H1 (cell line): ENCODE data around the gene TRPM1. TPM values are rescaled to one million over a fixed set of nuclear protein-coding genes. Genes with fewer than 3 reads are reported as not detected.

Source experiments
- CTCF ChIA-PET: fragments of 300-600 bp; sonication (Branson Sonifier 250); formaldehyde crosslinking; loops from one replicate; lab custom pipeline; 2021; ENCODE audit not compliant: partially characterized antibody; lab: Charles Lee
- POLR2A ChIA-PET: fragments of 300-600 bp; sonication (Branson Sonifier 250); formaldehyde crosslinking; loops from one replicate; lab custom pipeline; 2021; ENCODE audit warnings: inconsistent platforms; ENCODE audit not compliant: partially characterized antibody; lab: Charles Lee
- DNase-seq, 2 experiments: peaks; one replicate each; pipeline versions ENCODE4 v3.0.0 to v3.0.0-alpha.2; 2010 to 2022; ENCODE audit warnings: low spot score in 2 of 2, low read depth in 1 of 2, mixed read lengths in 1 of 2
- FAIRE-seq: peaks from 2 replicates; lab custom pipeline; 2011; peaks lifted over from hg19 to GRCh38; lab: Jason Lieb, UNC
- H2AFZ ChIP-seq: 2 replicates; pipeline ENCODE4 v1.8.1; 2012; ENCODE audit warnings: low read length, inconsistent platforms
- H2AK5ac ChIP-seq: 2 replicates; pipeline ENCODE4 v1.6.1; 2013; ENCODE audit warnings: low read depth, low read length
- H2BK120ac ChIP-seq: replicated peaks from 2 replicates; pipeline ENCODE3; 2013; ENCODE audit warnings: low read depth, low read length, inconsistent platforms
- H2BK12ac ChIP-seq: 2 replicates; pipeline ENCODE4 v1.6.1; 2013; ENCODE audit warnings: low read depth, low read length
- H2BK15ac ChIP-seq: 2 replicates; pipeline ENCODE4 v1.6.1; 2013; ENCODE audit warnings: low read length
- H2BK20ac ChIP-seq: 2 replicates; pipeline ENCODE4 v1.6.1; 2013; ENCODE audit warnings: low read length
- H2BK5ac ChIP-seq: 2 replicates; pipeline ENCODE4 v1.6.1; 2013; ENCODE audit warnings: low read depth, low read length
- H3K14ac ChIP-seq: 2 replicates; pipeline ENCODE4 v1.6.1; 2013; ENCODE audit warnings: inconsistent platforms; ENCODE audit not compliant: insufficient read length
- H3K18ac ChIP-seq: 2 replicates; pipeline ENCODE4 v1.6.1; 2013; ENCODE audit warnings: low read length; ENCODE audit errors: extremely low read depth
- H3K23ac ChIP-seq: 2 replicates; pipeline ENCODE4 v1.6.1; 2013; ENCODE audit warnings: inconsistent platforms; ENCODE audit not compliant: insufficient read length
- H3K23me2 ChIP-seq: 2 replicates; pipeline ENCODE4 v1.6.1; 2013; ENCODE audit warnings: low read depth, low read length
- H3K27ac ChIP-seq: 2 replicates; pipeline ENCODE4 v1.6.1; 2011; ENCODE audit warnings: low read depth, low read length, inconsistent platforms
- H3K27me3 ChIP-seq, 4 experiments: replicated peaks in 1 of 4; 1 replicate in 1 of 4; 2 replicates in 3 of 4; pipeline versions ENCODE4 v1.6.1 to v1.8.1; 2011 to 2013; ENCODE audit warnings: low read length in 3 of 4, mild to moderate bottlenecking in 3 of 4, inconsistent platforms in 2 of 4, mixed read lengths in 2 of 4, moderate library complexity in 1 of 4; ENCODE audit not compliant: control insufficient read depth in 3 of 4, insufficient read depth in 3 of 4; ENCODE audit errors: extremely low read depth in 1 of 4
- H3K36me3 ChIP-seq, 4 experiments: 2 replicates each; pipeline versions ENCODE4 v1.6.1 to v1.8.1; 2011 to 2013; ENCODE audit warnings: mild to moderate bottlenecking in 4 of 4, low read length in 3 of 4, moderate library complexity in 2 of 4, control low read depth in 1 of 4, inconsistent platforms in 1 of 4; ENCODE audit not compliant: insufficient read depth in 4 of 4, control insufficient read depth in 2 of 4
- H3K4ac ChIP-seq: replicated peaks from 2 replicates; pipeline ENCODE3; 2013; ENCODE audit warnings: low read length, low read depth, mixed read lengths, inconsistent platforms; ENCODE audit not compliant: insufficient read length
- H3K4me1 ChIP-seq, 4 experiments: replicated peaks in 1 of 4; 1 replicate in 1 of 4; 2 replicates in 3 of 4; pipeline versions ENCODE4 v1.6.1 to v1.8.1; 2011 to 2013; ENCODE audit warnings: low read length in 3 of 4, inconsistent platforms in 2 of 4, mixed read lengths in 1 of 4; ENCODE audit not compliant: insufficient read depth in 4 of 4, control insufficient read depth in 3 of 4
- H3K4me2 ChIP-seq, 2 experiments: 2 replicates each; pipeline versions ENCODE4 v1.6.1 to v1.8.1; 2011 to 2013; ENCODE audit warnings: low read depth in 2 of 2, low read length in 2 of 2, control low read depth in 1 of 2, inconsistent platforms in 1 of 2, mild to moderate bottlenecking in 1 of 2; ENCODE audit not compliant: insufficient read depth in 1 of 2
- H3K4me3 ChIP-seq, 4 experiments: fragments of 200-600, 300-600 bp in 1 of 4; sonication (generic), shearing (Covaris generic), sonication (Bioruptor Twin) in 1 of 4; 2 replicates each; pipeline versions ENCODE4 v1.5.1 to v1.8.1; 2011 to 2016; ENCODE audit warnings: low read length in 4 of 4, low read depth in 3 of 4, control low read depth in 2 of 4, inconsistent platforms in 2 of 4, mild to moderate bottlenecking in 2 of 4, mixed read lengths in 1 of 4, moderate library complexity in 1 of 4; ENCODE audit not compliant: insufficient read depth in 2 of 4; ENCODE audit errors: extremely low read depth in 1 of 4
- H3K56ac ChIP-seq: replicated peaks from 2 replicates; pipeline ENCODE3; 2013; ENCODE audit warnings: low read depth, mild to moderate bottlenecking, mixed read lengths, low read length, inconsistent platforms; ENCODE audit not compliant: insufficient read length
- H3K79me1 ChIP-seq: 2 replicates; pipeline ENCODE4 v1.6.1; 2013; ENCODE audit warnings: low read depth, low read length, control low read depth
- H3K79me2 ChIP-seq, 2 experiments: 2 replicates each; pipeline versions ENCODE4 v1.6.1 to v1.8.1; 2012 to 2013; ENCODE audit warnings: low read length in 2 of 2, mild to moderate bottlenecking in 2 of 2, inconsistent platforms in 1 of 2; ENCODE audit not compliant: insufficient read depth in 2 of 2, control insufficient read depth in 1 of 2
- H3K9ac ChIP-seq, 4 experiments: replicated peaks in 1 of 4; 1 replicate in 1 of 4; 2 replicates in 3 of 4; pipeline versions ENCODE4 v1.6.1 to v1.8.1; 2011 to 2013; ENCODE audit warnings: low read depth in 3 of 4, low read length in 3 of 4, control low read depth in 2 of 4, mild to moderate bottlenecking in 2 of 4, moderate library complexity in 2 of 4, inconsistent platforms in 1 of 4; ENCODE audit errors: extremely low read depth in 1 of 4
- H3K9me3 ChIP-seq, 2 experiments: 2 replicates each; pipeline versions ENCODE4 v1.6.1 to v1.8.1; 2012 to 2013; ENCODE audit warnings: mild to moderate bottlenecking in 2 of 2, moderate library complexity in 2 of 2, control low read depth in 1 of 2, inconsistent platforms in 1 of 2, low read depth in 1 of 2, low read length in 1 of 2, mixed read lengths in 1 of 2; ENCODE audit not compliant: insufficient read depth in 2 of 2
- H4K20me1 ChIP-seq, 2 experiments: replicated peaks in 1 of 2; 2 replicates each; pipeline versions ENCODE3 to v1.8.1; 2011 to 2013; ENCODE audit warnings: inconsistent platforms in 2 of 2, low read length in 2 of 2, mild to moderate bottlenecking in 1 of 2; ENCODE audit not compliant: insufficient read depth in 2 of 2, control insufficient read depth in 1 of 2
- H4K5ac ChIP-seq: 2 replicates; pipeline ENCODE4 v1.6.1; 2013; ENCODE audit warnings: low read length, low read depth, mixed read lengths, inconsistent platforms; ENCODE audit not compliant: insufficient read length
- H4K8ac ChIP-seq: 2 replicates; pipeline ENCODE4 v1.8.0; 2013; ENCODE audit warnings: mild to moderate bottlenecking, moderate library complexity, low read length, inconsistent platforms; ENCODE audit not compliant: insufficient read depth; ENCODE audit errors: extremely low read depth
- H4K91ac ChIP-seq: replicated peaks from 2 replicates; pipeline ENCODE3; 2013; ENCODE audit warnings: low read length, mixed read lengths, inconsistent platforms; ENCODE audit not compliant: insufficient read length
- CBX5 ChIP-seq: fragments of 300-800, 300-1000 bp; sonication (generic); IDR thresholded peaks from 2 replicates; pipeline ENCODE4 v1.7.1; 2016; ENCODE audit warnings: antibody characterized with exemption, low read length, low read depth
- CHD1 ChIP-seq: IDR thresholded peaks from 2 replicates; pipeline ENCODE4 v1.6.1; 2012; ENCODE audit warnings: low read depth, low read length, improper control_type of control experiment
- CHD2 ChIP-seq: IDR thresholded peaks from 2 replicates; pipeline ENCODE4 v1.6.1; 2012; ENCODE audit warnings: low read length, improper control_type of control experiment
- EP300 ChIP-seq, 2 experiments: IDR thresholded peaks; 1 replicate in 1 of 2; 2 replicates in 1 of 2; pipeline ENCODE4 v1.6.1; 2011 to 2012; ENCODE audit warnings: low read depth in 2 of 2, low read length in 2 of 2, mild to moderate bottlenecking in 2 of 2, borderline replicate concordance in 1 of 2, inconsistent platforms in 1 of 2, moderate library complexity in 1 of 2
- NRF1 ChIP-seq: IDR thresholded peaks from 2 replicates; pipeline ENCODE4 v1.6.1; 2011; ENCODE audit warnings: mild to moderate bottlenecking, low read depth, low read length, improper control_type of control experiment
- POLR2AphosphoS5 ChIP-seq: IDR thresholded peaks from 2 replicates; pipeline ENCODE4 v1.6.1; 2011; ENCODE audit warnings: low read depth, low read length
- RBBP5 ChIP-seq: IDR thresholded peaks from 2 replicates; pipeline ENCODE4 v1.7.1; 2012; ENCODE audit warnings: low read depth, mild to moderate bottlenecking, inconsistent platforms, low read length, moderate library complexity, borderline replicate concordance
- SIRT6 ChIP-seq: IDR thresholded peaks from one replicate; pipeline ENCODE4 v1.7.1; 2012; ENCODE audit warnings: low read length, inconsistent platforms
- SP1 ChIP-seq: IDR thresholded peaks from 2 replicates; pipeline ENCODE4 v1.6.1; 2011; ENCODE audit warnings: low read depth, low read length
- SP2 ChIP-seq: IDR thresholded peaks from 2 replicates; pipeline ENCODE4 v1.6.1; 2012; ENCODE audit warnings: mild to moderate bottlenecking, low read length, inconsistent platforms
- SP4 ChIP-seq: IDR thresholded peaks from 2 replicates; pipeline ENCODE4 v1.6.1; 2012; ENCODE audit warnings: low read length, inconsistent platforms
- SUZ12 ChIP-seq: fragments of 200-600 bp; sonication (generic); IDR thresholded peaks from 2 replicates; pipeline ENCODE4 v1.6.1; 2012; ENCODE audit warnings: mild to moderate bottlenecking, inconsistent platforms, low read length, moderate library complexity, mixed read lengths
- TBP ChIP-seq: IDR thresholded peaks from 2 replicates; pipeline ENCODE4 v1.6.1; 2011; ENCODE audit warnings: low read depth, low read length, improper control_type of control experiment
- WGBS, 2 experiments: shearing (Covaris generic) in 1 of 2; methylation state at CpG; one replicate each; pipeline versions ENCODE4 v1.1.6 to v1.1.7; 2013 to 2015; ENCODE audit warnings: low lambda C conversion rate in 2 of 2, mixed read lengths in 2 of 2, inconsistent platforms in 1 of 2, low coverage in 1 of 2, missing lambda C conversion rate in 1 of 2; ENCODE audit not compliant: insufficient replicate concordance in 2 of 2, insufficient coverage in 1 of 2, insufficient read length in 1 of 2; ENCODE audit errors: extremely low coverage in 1 of 2, missing lambda C conversion rate in 1 of 2; 5-methylcytosine and 5-hydroxymethylcytosine counted together
- polyA plus RNA-seq, 7 experiments: library from polyadenylated mRNA; depleted of rRNA in 3 of 7; stranded (reverse) in 5 of 7; unstranded in 2 of 7; fragments of >200 nt in 5 of 7; fragments of 200-250 nt in 2 of 7; gene quantifications; 1 replicate in 5 of 7; 2 replicates in 1 of 7; 4 replicates in 1 of 7; pipeline versions ENCODE4 v1.2.1 to v1.2.3, GENCODE V29; 2011 to 2013; ENCODE audit warnings: missing spikeins in 2 of 7, mixed read lengths in 2 of 7
- total RNA-seq: library from RNA; stranded (reverse); fragmentation: NEBNext Ultra II Directional; extraction: Animal tissue kit (Norgen Biotek cat#: 25700); gene quantifications from 2 replicates; pipeline ENCODE4 v1.2.1, GENCODE V29; 2021
- TF ChIP-seq, protein P1 (sequence below), 3 experiments: IDR thresholded peaks; 1 replicate in 2 of 3; 2 replicates in 1 of 3; pipeline versions ENCODE4 v1.5.1 to v1.6.1; 2011; ENCODE audit warnings: low read length in 3 of 3, mild to moderate bottlenecking in 3 of 3, inconsistent platforms in 2 of 3, low read depth in 1 of 3, moderate library complexity in 1 of 3; ENCODE audit not compliant: insufficient read depth in 1 of 3; ENCODE audit errors: control extremely low read depth in 1 of 3

Gene TRPM1
- total and polyA plus RNA-seq, 2 of the 8 experiments (the other 6 are each of a cell fraction or from before 2014, with no cell fraction given): 0.05 TPM; not detected in 1

DNA sequence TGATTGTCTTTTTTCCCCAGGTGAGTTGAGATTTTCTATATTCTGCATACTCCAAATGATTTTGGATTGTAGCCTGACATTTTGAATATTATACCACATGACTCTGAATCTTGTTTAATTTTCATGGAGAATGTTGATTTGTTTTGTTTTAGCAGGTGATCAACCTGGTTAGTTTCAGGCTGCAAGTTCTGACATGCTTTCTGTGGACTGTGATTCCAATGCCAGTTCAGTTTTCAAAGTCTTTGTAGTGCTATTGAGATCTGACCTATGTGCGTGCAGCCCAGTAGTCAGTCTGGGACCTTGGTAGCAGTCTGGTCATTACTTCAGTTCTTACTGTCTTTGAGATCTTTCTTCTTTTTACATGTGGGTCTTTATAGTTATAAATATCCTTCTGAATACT lies 91.5 kb downstream of the TRPM1 start:
- Histone ChIP-seq H3K36me3 (no peaks in the 10 kb centered on the region), H2AK5ac (no peak overlapping the region), H3K23ac (no peak overlapping the region), H3K23me2 (no peaks in the 10 kb centered on the region), H3K14ac (no peak overlapping the region), H4K91ac (no peak overlapping the region), H3K4me3 (no peak overlapping the region), H4K5ac (no peak overlapping the region), H3K79me2 (no peaks in the 10 kb centered on the region), H3K4me2 (no peak overlapping the region), H2BK20ac (no peak overlapping the region), H3K79me1 (no peaks in the 10 kb centered on the region), H3K4me1 (peaks cover 0 to 9% (median 1%) of the 10 kb centered on the region in 4 experiments; a peak in 2 of 7 replicates), H3K18ac (no peak overlapping the region), H4K20me1 (no peaks in the 10 kb centered on the region), H2BK5ac (no peak overlapping the region), H2BK15ac (no peak overlapping the region), H3K9ac (no peak overlapping the region), H3K27me3 (no peaks in the 10 kb centered on the region), H4K8ac (no peak overlapping the region), H3K9me3 (peaks cover 7 to 8% of the 10 kb centered on the region in 2 experiments; a peak in 2 of 4 replicates), H3K27ac (no peak overlapping the region), H2BK12ac (no peak overlapping the region), H2BK120ac (no peak overlapping the region), H3K56ac (no peak overlapping the region), H2AFZ (no peak overlapping the region), H3K4ac (no peak overlapping the region)
- 100% methylated on average over 1 of the region's 1 CpG; no CpG with 5 or more reads in 1 of the 2 experiments for WGBS, 2 experiments
- DNase-seq (no peak), FAIRE-seq (no peak)
- ChIA-PET CTCF (no interaction called here), POLR2A (no interaction called here)
- TF ChIP-seq CBX5 (no peak), CHD2 (no peak), SIRT6 (no peak), RBBP5 (no peak), SP2 (no peak), NRF1 (no peak), TBP (no peak), POLR2AphosphoS5 (no peak), SP1 (no peak), SUZ12 (no peak), EP300 (IDR thresholded peaks at IDR 0.05; ENCODE audit: borderline replicate concordance in 1 of 2, low read depth in 2 of 2, low read length in 2 of 2) (no peak), SP4 (no peak), CHD1 (no peak)
- TF ChIP-seq, protein P1, sequence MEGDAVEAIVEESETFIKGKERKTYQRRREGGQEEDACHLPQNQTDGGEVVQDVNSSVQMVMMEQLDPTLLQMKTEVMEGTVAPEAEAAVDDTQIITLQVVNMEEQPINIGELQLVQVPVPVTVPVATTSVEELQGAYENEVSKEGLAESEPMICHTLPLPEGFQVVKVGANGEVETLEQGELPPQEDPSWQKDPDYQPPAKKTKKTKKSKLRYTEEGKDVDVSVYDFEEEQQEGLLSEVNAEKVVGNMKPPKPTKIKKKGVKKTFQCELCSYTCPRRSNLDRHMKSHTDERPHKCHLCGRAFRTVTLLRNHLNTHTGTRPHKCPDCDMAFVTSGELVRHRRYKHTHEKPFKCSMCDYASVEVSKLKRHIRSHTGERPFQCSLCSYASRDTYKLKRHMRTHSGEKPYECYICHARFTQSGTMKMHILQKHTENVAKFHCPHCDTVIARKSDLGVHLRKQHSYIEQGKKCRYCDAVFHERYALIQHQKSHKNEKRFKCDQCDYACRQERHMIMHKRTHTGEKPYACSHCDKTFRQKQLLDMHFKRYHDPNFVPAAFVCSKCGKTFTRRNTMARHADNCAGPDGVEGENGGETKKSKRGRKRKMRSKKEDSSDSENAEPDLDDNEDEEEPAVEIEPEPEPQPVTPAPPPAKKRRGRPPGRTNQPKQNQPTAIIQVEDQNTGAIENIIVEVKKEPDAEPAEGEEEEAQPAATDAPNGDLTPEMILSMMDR (IDR thresholded peaks at IDR 0.05; ENCODE audit: control extremely low read depth in 1 of 3, insufficient read depth in 1 of 3, low read depth in 1 of 3, low read length in 3 of 3): no peak
